ENCODE data around the gene KCNAB2. TPM values are rescaled to one million over a fixed set of nuclear protein-coding genes. Genes with fewer than 3 reads are reported as not detected.

The KCNAB2 gene
- polyA plus RNA-seq, 3 donors, result 11.5 to 178 (median 22.7) TPM

DNA sequence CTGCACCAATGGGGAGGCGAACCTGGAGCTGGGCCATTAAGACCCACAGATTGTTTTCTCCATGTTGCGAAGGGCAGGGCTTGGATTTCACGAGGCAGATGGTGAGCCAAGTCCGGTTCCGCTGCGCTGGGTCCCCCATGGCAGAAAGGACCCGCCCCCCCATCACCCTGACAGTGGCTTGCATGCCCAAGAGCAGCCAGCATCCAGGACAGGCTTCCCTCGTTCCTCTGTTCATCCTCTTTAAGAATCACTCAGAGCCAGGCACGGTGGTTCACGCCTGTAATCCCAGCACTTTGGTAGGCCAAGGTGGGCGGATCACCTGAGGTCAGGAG lies 37.6 kb upstream of the KCNAB2 start:
- Histone ChIP-seq H3K4me1 (ENCODE audit: control insufficient read depth in 1 of 2, insufficient read depth in 2 of 2, low read length in 2 of 2) (peaks cover 9 to 18% of the 10 kb centered on the region in 2 donors), H3K4me3 (replicated peaks in 1 of 3; ENCODE audit: low read depth in 2 of 3, low read length in 3 of 3) (no peak overlapping the region), H3K27me3 (ENCODE audit: control insufficient read depth in 2 of 2, insufficient read depth in 2 of 2, low read length in 2 of 2) (no peaks in the 10 kb centered on the region), H3K9me3 (replicated peaks in 1 of 2; ENCODE audit: control insufficient read depth in 1 of 2, insufficient read depth in 1 of 2, low read length in 2 of 2) (no peaks in the 10 kb centered on the region), H2AFZ (ENCODE audit: insufficient read depth, low read depth, low read length, poor library complexity, severe bottlenecking) (no peak overlapping the region), H3K36me3 (replicated peaks in 1 of 2; ENCODE audit: control insufficient read depth in 1 of 2, insufficient read depth in 2 of 2, low read length in 2 of 2) (peaks cover 0 to 16% of the 10 kb centered on the region in 2 donors), H3K79me2 (ENCODE audit: insufficient read depth, low read length) (no peaks in the 10 kb centered on the region), H3K4me2 (replicated peaks; ENCODE audit: extremely low read depth, low read length, poor library complexity, severe bottlenecking) (no peak overlapping the region), H4K20me1 (ENCODE audit: insufficient read depth, low read length) (peaks cover 56% of the 10 kb centered on the region), H3K9ac (ENCODE audit: insufficient read depth, low read length, poor library complexity, severe bottlenecking) (no peak overlapping the region), H3K27ac (ENCODE audit: low read depth in 1 of 2, low read length in 2 of 2) (no peak overlapping the region)
- peaks cover 0 to 4% (median 2%) of the 10 kb centered on the region in 3 donors for H3K27me3 Mint-ChIP-seq (ENCODE audit: low read depth in 3 of 3)
- H3K36me3 Mint-ChIP-seq, result peaks cover 20 to 32% of the 10 kb centered on the region in 2 donors
- no peak for DNase-seq
- intact Hi-C loops (cut with micrococcal nuclease), result no loop called here
- no peak overlapping the region for H3K4me3 Mint-ChIP-seq
- TF ChIP-seq, protein P1, sequence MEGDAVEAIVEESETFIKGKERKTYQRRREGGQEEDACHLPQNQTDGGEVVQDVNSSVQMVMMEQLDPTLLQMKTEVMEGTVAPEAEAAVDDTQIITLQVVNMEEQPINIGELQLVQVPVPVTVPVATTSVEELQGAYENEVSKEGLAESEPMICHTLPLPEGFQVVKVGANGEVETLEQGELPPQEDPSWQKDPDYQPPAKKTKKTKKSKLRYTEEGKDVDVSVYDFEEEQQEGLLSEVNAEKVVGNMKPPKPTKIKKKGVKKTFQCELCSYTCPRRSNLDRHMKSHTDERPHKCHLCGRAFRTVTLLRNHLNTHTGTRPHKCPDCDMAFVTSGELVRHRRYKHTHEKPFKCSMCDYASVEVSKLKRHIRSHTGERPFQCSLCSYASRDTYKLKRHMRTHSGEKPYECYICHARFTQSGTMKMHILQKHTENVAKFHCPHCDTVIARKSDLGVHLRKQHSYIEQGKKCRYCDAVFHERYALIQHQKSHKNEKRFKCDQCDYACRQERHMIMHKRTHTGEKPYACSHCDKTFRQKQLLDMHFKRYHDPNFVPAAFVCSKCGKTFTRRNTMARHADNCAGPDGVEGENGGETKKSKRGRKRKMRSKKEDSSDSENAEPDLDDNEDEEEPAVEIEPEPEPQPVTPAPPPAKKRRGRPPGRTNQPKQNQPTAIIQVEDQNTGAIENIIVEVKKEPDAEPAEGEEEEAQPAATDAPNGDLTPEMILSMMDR (IDR thresholded peaks at IDR 0.05), result no peak
- peaks cover 12% of the 10 kb centered on the region for H3K4me1 Mint-ChIP-seq
- 86% methylated on average over 7 of the region's 11 CpGs for WGBS (ENCODE audit: insufficient coverage)
- H3K9me3 Mint-ChIP-seq, result no peaks in the 10 kb centered on the region
- peak overlapping the region in 1 of 7 donors; percentile 54 for H3K27ac Mint-ChIP-seq

DNA sequence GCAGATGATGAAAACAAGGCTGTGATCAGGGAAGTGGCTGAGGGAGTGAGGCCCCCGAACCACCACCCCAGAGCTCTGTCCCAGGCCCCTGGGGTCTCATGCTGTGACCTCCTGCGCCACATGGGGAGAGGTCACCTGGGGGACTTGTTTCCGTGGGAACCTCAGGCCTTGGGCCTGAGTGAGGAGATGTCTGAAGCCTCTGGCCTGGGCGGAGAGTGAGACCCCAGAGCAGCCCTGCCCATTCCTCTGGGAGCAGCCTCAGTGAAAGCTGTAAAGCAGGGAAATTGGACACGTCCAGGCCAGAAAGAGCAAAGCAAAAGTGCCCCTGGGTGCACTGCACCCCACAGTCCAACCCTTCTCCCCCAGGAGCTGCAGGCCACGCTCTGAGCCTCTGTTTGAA lies 37.0 kb upstream of the KCNAB2 start:
- Histone ChIP-seq H3K79me2 (ENCODE audit: insufficient read depth, low read length) (no peaks in the 10 kb centered on the region), H3K9me3 (replicated peaks in 1 of 2; ENCODE audit: control insufficient read depth in 1 of 2, insufficient read depth in 1 of 2, low read length in 2 of 2) (no peaks in the 10 kb centered on the region), H3K27me3 (ENCODE audit: control insufficient read depth in 2 of 2, insufficient read depth in 2 of 2, low read length in 2 of 2) (no peaks in the 10 kb centered on the region), H3K36me3 (replicated peaks in 1 of 2; ENCODE audit: control insufficient read depth in 1 of 2, insufficient read depth in 2 of 2, low read length in 2 of 2) (peaks cover 0 to 16% of the 10 kb centered on the region in 2 donors), H4K20me1 (ENCODE audit: insufficient read depth, low read length) (peaks cover 51% of the 10 kb centered on the region), H3K4me3 (replicated peaks in 1 of 3; ENCODE audit: low read depth in 2 of 3, low read length in 3 of 3) (no peak overlapping the region), H3K4me2 (replicated peaks; ENCODE audit: extremely low read depth, low read length, poor library complexity, severe bottlenecking) (no peak overlapping the region), H2AFZ (ENCODE audit: insufficient read depth, low read depth, low read length, poor library complexity, severe bottlenecking) (no peak overlapping the region), H3K9ac (ENCODE audit: insufficient read depth, low read length, poor library complexity, severe bottlenecking) (no peak overlapping the region), H3K27ac (ENCODE audit: low read depth in 1 of 2, low read length in 2 of 2) (no peak overlapping the region), H3K4me1 (ENCODE audit: control insufficient read depth in 1 of 2, insufficient read depth in 2 of 2, low read length in 2 of 2) (peaks cover 9 to 18% of the 10 kb centered on the region in 2 donors)
- Mint-ChIP-seq H3K36me3 (peaks cover 20 to 33% of the 10 kb centered on the region in 2 donors), H3K9me3 (no peaks in the 10 kb centered on the region), H3K27ac (peak overlapping the region in 1 of 7 donors; percentile 18), H3K4me1 (peaks cover 12% of the 10 kb centered on the region), H3K4me3 (no peak overlapping the region), H3K27me3 (ENCODE audit: low read depth in 3 of 3) (peaks cover 0 to 4% (median 2%) of the 10 kb centered on the region in 3 donors)
- 96% methylated on average over 4 of the region's 6 CpGs for WGBS (ENCODE audit: insufficient coverage)
- no peak for DNase-seq
- intact Hi-C loops (cut with micrococcal nuclease), result no loop called here
- TF ChIP-seq, protein P1 (IDR thresholded peaks at IDR 0.05), result no peak
